Neural cell (in vitro differentiated cells): ENCODE data around the gene TMEM164.

ENCODE experiments used
- EP300 ChIP-seq: fragments of 450-650 bp; conservative IDR thresholded peaks from 2 replicates; pipeline ENCODE4 v1.6.1; 2014; ENCODE audit warnings: antibody characterized with exemption, mild to moderate bottlenecking, moderate library complexity; ENCODE audit not compliant: poor library complexity, severe bottlenecking
- EZH2 ChIP-seq: fragments of 200-600, 300-800 bp; shearing (Covaris generic), sonication (generic); IDR thresholded peaks from 2 replicates; pipeline ENCODE4 v1.6.1; 2014; ENCODE audit warnings: antibody characterized with exemption, low read length, borderline replicate concordance, mild to moderate bottlenecking; ENCODE audit not compliant: insufficient read depth, poor library complexity, severe bottlenecking
- MXI1 ChIP-seq: fragments of 450-650 bp; conservative IDR thresholded peaks from 2 replicates; pipeline ENCODE4 v1.6.1; 2014; ENCODE audit warnings: antibody characterized with exemption, mild to moderate bottlenecking; ENCODE audit not compliant: poor library complexity, severe bottlenecking
- POLR2AphosphoS5 ChIP-seq: IDR thresholded peaks from 2 replicates; pipeline ENCODE4 v1.6.1; 2012
- RAD21 ChIP-seq: fragments of 450-650 bp; conservative IDR thresholded peaks from 2 replicates; pipeline ENCODE4 v1.6.1; 2014; ENCODE audit warnings: antibody characterized with exemption, mild to moderate bottlenecking, moderate library complexity
- SMC3 ChIP-seq: fragments of 450-650 bp; conservative IDR thresholded peaks from 2 replicates; pipeline ENCODE4 v1.6.1; 2014; ENCODE audit warnings: antibody characterized with exemption, mild to moderate bottlenecking, moderate library complexity; ENCODE audit not compliant: poor library complexity
- TAF1 ChIP-seq: IDR thresholded peaks from 2 replicates; pipeline ENCODE4 v1.6.1; 2012; ENCODE audit warnings: low read depth
- TF ChIP-seq, protein P1 (sequence below): fragments of 450-650 bp; IDR thresholded peaks from 2 replicates; pipeline ENCODE4 v1.5.1; 2014; ENCODE audit warnings: antibody characterized with exemption, mild to moderate bottlenecking, moderate library complexity; ENCODE audit not compliant: poor library complexity, severe bottlenecking
- TF ChIP-seq, protein P2 (sequence below): IDR thresholded peaks from 2 replicates; pipeline ENCODE4 v1.6.1; 2012; ENCODE audit warnings: borderline replicate concordance

DNA sequence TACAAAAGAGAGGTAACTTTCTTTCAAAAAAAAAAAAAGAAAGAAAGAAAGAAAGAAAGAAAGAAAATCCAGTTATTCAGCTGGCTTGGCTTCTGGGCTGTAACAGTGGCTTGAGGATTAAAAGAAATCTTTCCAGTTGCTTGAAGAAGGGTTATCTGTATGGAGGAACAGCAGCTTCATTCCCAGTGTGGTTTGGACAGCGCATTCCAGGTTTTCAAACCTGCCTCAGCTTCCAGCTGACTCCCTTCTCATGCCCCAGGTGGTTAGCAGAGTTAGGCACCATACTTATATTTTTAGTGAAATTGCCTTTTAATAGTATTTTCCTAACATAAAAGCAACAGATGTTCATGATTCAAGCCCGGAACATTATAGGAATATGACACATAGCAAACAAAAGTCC, 48.6 kb downstream of the TMEM164 start:
- TF ChIP-seq, protein P1, sequence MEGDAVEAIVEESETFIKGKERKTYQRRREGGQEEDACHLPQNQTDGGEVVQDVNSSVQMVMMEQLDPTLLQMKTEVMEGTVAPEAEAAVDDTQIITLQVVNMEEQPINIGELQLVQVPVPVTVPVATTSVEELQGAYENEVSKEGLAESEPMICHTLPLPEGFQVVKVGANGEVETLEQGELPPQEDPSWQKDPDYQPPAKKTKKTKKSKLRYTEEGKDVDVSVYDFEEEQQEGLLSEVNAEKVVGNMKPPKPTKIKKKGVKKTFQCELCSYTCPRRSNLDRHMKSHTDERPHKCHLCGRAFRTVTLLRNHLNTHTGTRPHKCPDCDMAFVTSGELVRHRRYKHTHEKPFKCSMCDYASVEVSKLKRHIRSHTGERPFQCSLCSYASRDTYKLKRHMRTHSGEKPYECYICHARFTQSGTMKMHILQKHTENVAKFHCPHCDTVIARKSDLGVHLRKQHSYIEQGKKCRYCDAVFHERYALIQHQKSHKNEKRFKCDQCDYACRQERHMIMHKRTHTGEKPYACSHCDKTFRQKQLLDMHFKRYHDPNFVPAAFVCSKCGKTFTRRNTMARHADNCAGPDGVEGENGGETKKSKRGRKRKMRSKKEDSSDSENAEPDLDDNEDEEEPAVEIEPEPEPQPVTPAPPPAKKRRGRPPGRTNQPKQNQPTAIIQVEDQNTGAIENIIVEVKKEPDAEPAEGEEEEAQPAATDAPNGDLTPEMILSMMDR: no peak
- TF ChIP-seq EZH2 (no peak), POLR2AphosphoS5 (no peak), EP300 (no peak), TAF1 (no peak), SMC3 (no peak), RAD21 (no peak), MXI1 (no peak)
- TF ChIP-seq, protein P2, sequence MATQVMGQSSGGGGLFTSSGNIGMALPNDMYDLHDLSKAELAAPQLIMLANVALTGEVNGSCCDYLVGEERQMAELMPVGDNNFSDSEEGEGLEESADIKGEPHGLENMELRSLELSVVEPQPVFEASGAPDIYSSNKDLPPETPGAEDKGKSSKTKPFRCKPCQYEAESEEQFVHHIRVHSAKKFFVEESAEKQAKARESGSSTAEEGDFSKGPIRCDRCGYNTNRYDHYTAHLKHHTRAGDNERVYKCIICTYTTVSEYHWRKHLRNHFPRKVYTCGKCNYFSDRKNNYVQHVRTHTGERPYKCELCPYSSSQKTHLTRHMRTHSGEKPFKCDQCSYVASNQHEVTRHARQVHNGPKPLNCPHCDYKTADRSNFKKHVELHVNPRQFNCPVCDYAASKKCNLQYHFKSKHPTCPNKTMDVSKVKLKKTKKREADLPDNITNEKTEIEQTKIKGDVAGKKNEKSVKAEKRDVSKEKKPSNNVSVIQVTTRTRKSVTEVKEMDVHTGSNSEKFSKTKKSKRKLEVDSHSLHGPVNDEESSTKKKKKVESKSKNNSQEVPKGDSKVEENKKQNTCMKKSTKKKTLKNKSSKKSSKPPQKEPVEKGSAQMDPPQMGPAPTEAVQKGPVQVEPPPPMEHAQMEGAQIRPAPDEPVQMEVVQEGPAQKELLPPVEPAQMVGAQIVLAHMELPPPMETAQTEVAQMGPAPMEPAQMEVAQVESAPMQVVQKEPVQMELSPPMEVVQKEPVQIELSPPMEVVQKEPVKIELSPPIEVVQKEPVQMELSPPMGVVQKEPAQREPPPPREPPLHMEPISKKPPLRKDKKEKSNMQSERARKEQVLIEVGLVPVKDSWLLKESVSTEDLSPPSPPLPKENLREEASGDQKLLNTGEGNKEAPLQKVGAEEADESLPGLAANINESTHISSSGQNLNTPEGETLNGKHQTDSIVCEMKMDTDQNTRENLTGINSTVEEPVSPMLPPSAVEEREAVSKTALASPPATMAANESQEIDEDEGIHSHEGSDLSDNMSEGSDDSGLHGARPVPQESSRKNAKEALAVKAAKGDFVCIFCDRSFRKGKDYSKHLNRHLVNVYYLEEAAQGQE: no peak
